ENCODE results near the gene UCP3. TPM values are rescaled to one million over a fixed set of nuclear protein-coding genes. Genes with fewer than 3 reads are reported as not detected.
A peak's percentile ranks its signal among the peaks of the same experiment; 100 is the strongest.

UCP3 gene
- total RNA-seq, 2 experiments from 2014 or later = 0.32 to 0.83 TPM

- no peaks in the 10 kb centered on the region for H3K9me3 Mint-ChIP-seq
- H3K27ac Mint-ChIP-seq = no peak overlapping the region
- peaks cover 61% of the 10 kb centered on the region for H3K4me1 Mint-ChIP-seq (ENCODE audit: low read depth)
- intact Hi-C loops (cut with micrococcal nuclease) = no loop called here
- no peaks in the 10 kb centered on the region for H3K27me3 Mint-ChIP-seq (ENCODE audit: low read depth)
- CTCF ChIA-PET = interaction anchor here (1.9 kb wide), 1 partner anchor 34 kb away, joined by 5 read pairs; no protein-coding TSS in a partner anchor
- peaks cover 18% of the 10 kb centered on the region for H3K36me3 Mint-ChIP-seq (ENCODE audit: low read depth)
- no peak overlapping the region for H3K4me3 Mint-ChIP-seq
- no peak for DNase-seq
These were observed 6.0 kb upstream of the UCP3 start for GRCh38 chr11:74014880-74015279.

- intact Hi-C loops (cut with micrococcal nuclease) = no loop called here
- no peaks in the 10 kb centered on the region for H3K9me3 Mint-ChIP-seq
- CTCF ChIA-PET = interaction anchor here (1.9 kb wide), 1 partner anchor 32 kb away, joined by 5 read pairs; no protein-coding TSS in a partner anchor
- peaks cover 71% of the 10 kb centered on the region for H3K4me1 Mint-ChIP-seq (ENCODE audit: low read depth)
- no peak overlapping the region for H3K4me3 Mint-ChIP-seq
- H3K27me3 Mint-ChIP-seq (ENCODE audit: low read depth) = no peaks in the 10 kb centered on the region
- H3K36me3 Mint-ChIP-seq (ENCODE audit: low read depth) = peaks cover 18% of the 10 kb centered on the region
- H3K27ac Mint-ChIP-seq = no peak overlapping the region
- DNase-seq = no peak
These were observed 4.3 kb upstream of the UCP3 start for GRCh38 chr11:74013141-74013540.

- Mint-ChIP-seq H3K9me3 (no peaks in the 10 kb centered on the region), H3K4me1 (ENCODE audit: low read depth) (peaks cover 75% of the 10 kb centered on the region), H3K36me3 (ENCODE audit: low read depth) (peaks cover 12% of the 10 kb centered on the region), H3K4me3 (no peak overlapping the region), H3K27me3 (ENCODE audit: low read depth) (no peaks in the 10 kb centered on the region), H3K27ac (peak overlapping the region; percentile 92)
- CTCF ChIA-PET = interaction anchor here (0.7 kb wide), 1 partner anchor 49 kb away, joined by 3 read pairs; no protein-coding TSS in a partner anchor
- intact Hi-C loops (cut with micrococcal nuclease) = no loop called here
- DNase-seq = no peak
These were observed 3.4 kb upstream of the UCP3 start for GRCh38 chr11:74012074-74012809.

- H3K9me3 Mint-ChIP-seq = no peaks in the 10 kb centered on the region
- intact Hi-C loops (cut with micrococcal nuclease) = loop anchor here (1.0 kb wide), 4 partner anchors 8 to 135 kb away; partner anchors contain the start of genes COA4 and PAAF1
- peak; percentile 72 for DNase-seq
- CTCF ChIA-PET = interaction anchor here (0.7 to 1.7 kb wide), 3 partner anchors 22 to 49 kb away, joined by 3 to 10 read pairs (median 3); no protein-coding TSS in a partner anchor
- H3K4me3 Mint-ChIP-seq = no peak overlapping the region
- H3K36me3 Mint-ChIP-seq (ENCODE audit: low read depth) = peaks cover 8% of the 10 kb centered on the region
- H3K4me1 Mint-ChIP-seq (ENCODE audit: low read depth) = peaks cover 77% of the 10 kb centered on the region
- peak overlapping the region; percentile 92 for H3K27ac Mint-ChIP-seq
- H3K27me3 Mint-ChIP-seq (ENCODE audit: low read depth) = no peaks in the 10 kb centered on the region
These were observed 2.6 kb upstream of the UCP3 start for GRCh38 chr11:74011360-74012073.

- no peaks in the 10 kb centered on the region for H3K9me3 Mint-ChIP-seq
- no peaks in the 10 kb centered on the region for H3K27me3 Mint-ChIP-seq (ENCODE audit: low read depth)
- intact Hi-C loops (cut with micrococcal nuclease) = loop anchor here (1.0 kb wide), 4 partner anchors 9 to 134 kb away; partner anchors contain the start of genes COA4 and PAAF1
- peaks cover 8% of the 10 kb centered on the region for H3K36me3 Mint-ChIP-seq (ENCODE audit: low read depth)
- H3K27ac Mint-ChIP-seq = peak overlapping the region; percentile 92
- peaks cover 79% of the 10 kb centered on the region for H3K4me1 Mint-ChIP-seq (ENCODE audit: low read depth)
- no peak overlapping the region for H3K4me3 Mint-ChIP-seq
- CTCF ChIA-PET = interaction anchor here (0.6 to 1.7 kb wide), 4 partner anchors 9 to 31 kb away, joined by 3 to 10 read pairs (median 4); no protein-coding TSS in a partner anchor
- no peak for DNase-seq
These were observed 1.7 kb upstream of the UCP3 start for GRCh38 chr11:74010306-74011300.

GRCh38 chr11:74009675-74010305 is 905 bp upstream of the UCP3 start:
- intact Hi-C loops (cut with micrococcal nuclease) = no loop called here
- H3K27me3 Mint-ChIP-seq (ENCODE audit: low read depth) = no peaks in the 10 kb centered on the region
- H3K4me1 Mint-ChIP-seq (ENCODE audit: low read depth) = peaks cover 79% of the 10 kb centered on the region
- DNase-seq = peak; percentile 40
- H3K9me3 Mint-ChIP-seq = no peaks in the 10 kb centered on the region
- peak overlapping the region; percentile 46 for H3K27ac Mint-ChIP-seq
- H3K4me3 Mint-ChIP-seq = no peak overlapping the region
- CTCF ChIA-PET = interaction anchor here (0.8 to 1.7 kb wide), 2 partner anchors 9 to 30 kb away, joined by 4 to 10 read pairs; no protein-coding TSS in a partner anchor
- H3K36me3 Mint-ChIP-seq (ENCODE audit: low read depth) = peaks cover 8% of the 10 kb centered on the region

GRCh38 chr11:74009230-74009547 is 304 bp upstream of the UCP3 start:
- peaks cover 79% of the 10 kb centered on the region for H3K4me1 Mint-ChIP-seq (ENCODE audit: low read depth)
- H3K27ac Mint-ChIP-seq = no peak overlapping the region
- CTCF ChIA-PET = no interaction called here
- intact Hi-C loops (cut with micrococcal nuclease) = no loop called here
- no peak for DNase-seq
- H3K4me3 Mint-ChIP-seq = no peak overlapping the region
- peaks cover 8% of the 10 kb centered on the region for H3K36me3 Mint-ChIP-seq (ENCODE audit: low read depth)
- no peaks in the 10 kb centered on the region for H3K27me3 Mint-ChIP-seq (ENCODE audit: low read depth)
- no peaks in the 10 kb centered on the region for H3K9me3 Mint-ChIP-seq

GRCh38 chr11:74007691-74008372 is 1.1 kb downstream of the UCP3 start:
- CTCF ChIA-PET = interaction anchor here (0.6 kb wide), 1 partner anchor 9 kb away, joined by 3 read pairs; no protein-coding TSS in a partner anchor
- intact Hi-C loops (cut with micrococcal nuclease) = no loop called here
- no peak overlapping the region for H3K27ac Mint-ChIP-seq
- DNase-seq = no peak
- peaks cover 76% of the 10 kb centered on the region for H3K4me1 Mint-ChIP-seq (ENCODE audit: low read depth)
- peaks cover 8% of the 10 kb centered on the region for H3K36me3 Mint-ChIP-seq (ENCODE audit: low read depth)
- no peak overlapping the region for H3K4me3 Mint-ChIP-seq
- no peaks in the 10 kb centered on the region for H3K9me3 Mint-ChIP-seq
- H3K27me3 Mint-ChIP-seq (ENCODE audit: low read depth) = no peaks in the 10 kb centered on the region

- CTCF ChIA-PET = no interaction called here
- no peak overlapping the region for H3K4me3 Mint-ChIP-seq
- intact Hi-C loops (cut with micrococcal nuclease) = no loop called here
These were observed 2.1 kb downstream of the UCP3 start for GRCh38 chr11:74006743-74007304.

GRCh38 chr11:74005721-74006517 is 3.0 kb downstream of the UCP3 start:
- H3K4me3 Mint-ChIP-seq = no peak overlapping the region
- no peaks in the 10 kb centered on the region for H3K36me3 Mint-ChIP-seq (ENCODE audit: low read depth)
- H3K4me1 Mint-ChIP-seq (ENCODE audit: low read depth) = peaks cover 59% of the 10 kb centered on the region
- H3K27ac Mint-ChIP-seq = peak overlapping the region; percentile 88
- no peaks in the 10 kb centered on the region for H3K9me3 Mint-ChIP-seq
- CTCF ChIA-PET = interaction anchor here (0.6 to 0.9 kb wide), 3 partner anchors 11 to 106 kb away, joined by 3 read pairs; no protein-coding TSS in a partner anchor
- intact Hi-C loops (cut with micrococcal nuclease) = loop anchor here (1.0 kb wide), 3 partner anchors 11 to 42 kb away; no protein-coding TSS in a partner anchor
- no peak for DNase-seq
- H3K27me3 Mint-ChIP-seq (ENCODE audit: low read depth) = no peaks in the 10 kb centered on the region

More at GRCh38 chr11:74006743-74007304, 2.1 kb downstream of the UCP3 start:
- peaks cover 6% of the 10 kb centered on the region for H3K36me3 Mint-ChIP-seq (ENCODE audit: low read depth)
- H3K27me3 Mint-ChIP-seq (ENCODE audit: low read depth) = no peaks in the 10 kb centered on the region
- peaks cover 68% of the 10 kb centered on the region for H3K4me1 Mint-ChIP-seq (ENCODE audit: low read depth)
- H3K9me3 Mint-ChIP-seq = no peaks in the 10 kb centered on the region
- no peak for DNase-seq
- H3K27ac Mint-ChIP-seq = peak overlapping the region; percentile 10

Data from activated naive CD4-positive, alpha-beta T cell treated with anti-CD3 and anti-CD28 coated beads for 36 hours (primary cell).